Measurements from ENCODE around the gene P2RX2.
A peak's percentile ranks its signal among the peaks of the same experiment; 100 is the strongest.

P2RX2 gene

DNA sequence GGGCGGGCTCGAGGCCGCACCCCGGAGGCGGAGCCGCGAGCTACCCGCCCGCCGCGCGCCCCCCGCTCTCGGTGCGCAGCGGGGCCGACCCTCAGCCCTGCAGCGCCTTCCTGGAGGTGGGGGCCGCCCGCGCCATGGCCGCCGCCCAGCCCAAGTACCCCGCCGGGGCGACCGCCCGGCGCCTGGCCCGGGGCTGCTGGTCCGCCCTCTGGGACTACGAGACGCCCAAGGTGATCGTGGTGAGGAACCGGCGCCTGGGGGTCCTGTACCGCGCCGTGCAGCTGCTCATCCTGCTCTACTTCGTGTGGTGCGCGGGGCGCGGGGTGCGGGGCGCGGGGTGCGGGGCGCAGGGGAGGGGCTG, at the start of gene P2RX2:
TSS of gene P2RX2 (plus strand) at position 94 of the 361 bp plus-strand sequence. CDS start at position 135, 41 bp downstream.
- no peak within 1 kb of the TSS for H3K4me3 ChIP-seq

DNA sequence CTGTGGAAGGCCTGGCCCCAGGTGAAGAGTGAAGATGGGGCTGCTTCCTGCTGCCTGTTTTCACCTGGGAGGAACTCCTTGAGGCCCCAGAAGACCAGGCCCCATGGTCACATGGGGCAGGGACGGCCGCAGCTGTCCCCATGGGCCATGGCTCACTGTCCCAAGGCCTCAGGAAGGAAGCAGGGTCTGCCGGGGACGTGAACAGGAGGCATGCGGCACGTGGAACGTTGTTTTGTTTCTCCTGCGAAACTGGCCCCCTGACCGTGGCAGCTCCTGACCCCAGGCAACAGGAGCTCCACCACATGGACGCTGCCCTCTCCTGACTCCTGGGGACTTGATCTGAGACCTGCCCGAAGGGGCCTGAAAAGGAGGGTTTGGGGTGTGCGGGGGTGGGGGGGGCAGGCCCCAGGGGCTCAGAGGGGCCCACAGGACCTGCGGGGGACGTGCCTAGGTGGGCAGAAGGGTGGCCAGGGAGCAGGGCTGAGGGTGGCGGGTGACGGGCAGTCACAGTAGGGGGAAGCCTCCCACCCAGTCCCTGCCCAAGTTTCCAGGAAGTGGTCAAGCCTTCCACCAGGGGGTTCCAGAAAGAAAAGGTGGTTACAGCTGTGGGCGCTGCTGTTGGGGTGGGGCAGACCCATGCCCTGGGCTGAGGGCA, 49.6 kb upstream of the P2RX2 start:
- H3K4me3 ChIP-seq, result no peak overlapping the region
- no peak overlapping the region for H3K27ac ChIP-seq

More for the DNA sequence above, at the start of gene P2RX2:
- H3K27ac ChIP-seq, result no peak within 1 kb of the TSS

DNA sequence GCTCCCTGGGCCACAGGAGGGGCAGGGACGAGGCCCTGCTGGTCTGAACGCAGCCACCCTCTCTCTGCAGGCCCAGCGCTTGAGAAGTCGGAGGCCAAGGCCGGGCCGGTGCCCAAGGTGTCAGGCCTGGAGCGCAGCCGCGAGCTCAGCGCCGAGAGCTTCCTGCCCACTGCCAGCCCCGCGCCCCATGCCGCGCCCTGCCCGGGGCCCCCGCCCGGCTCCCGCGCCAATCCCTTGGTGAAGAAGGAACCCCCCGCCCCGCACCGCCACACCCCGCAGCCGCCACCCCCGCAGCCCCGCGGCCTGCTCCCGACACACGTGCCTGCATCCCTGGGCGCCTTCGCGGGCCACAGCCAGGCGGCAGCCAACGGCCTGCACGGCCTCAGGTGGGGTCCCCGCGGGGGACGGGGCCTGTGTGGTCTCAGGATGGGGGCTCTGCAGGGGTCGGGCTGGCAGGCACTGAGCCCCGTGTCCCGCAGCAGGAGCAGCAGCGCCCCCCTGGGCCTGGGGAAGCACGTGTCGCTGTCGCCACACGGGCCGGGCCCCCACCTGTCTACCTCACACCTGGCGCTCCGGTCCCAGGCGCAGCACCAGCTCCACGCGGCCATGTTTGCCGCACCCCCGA, 48.6 kb upstream of the P2RX2 start:
- Histone ChIP-seq H3K27ac (no peak overlapping the region), H3K4me3 (no peak overlapping the region)

DNA sequence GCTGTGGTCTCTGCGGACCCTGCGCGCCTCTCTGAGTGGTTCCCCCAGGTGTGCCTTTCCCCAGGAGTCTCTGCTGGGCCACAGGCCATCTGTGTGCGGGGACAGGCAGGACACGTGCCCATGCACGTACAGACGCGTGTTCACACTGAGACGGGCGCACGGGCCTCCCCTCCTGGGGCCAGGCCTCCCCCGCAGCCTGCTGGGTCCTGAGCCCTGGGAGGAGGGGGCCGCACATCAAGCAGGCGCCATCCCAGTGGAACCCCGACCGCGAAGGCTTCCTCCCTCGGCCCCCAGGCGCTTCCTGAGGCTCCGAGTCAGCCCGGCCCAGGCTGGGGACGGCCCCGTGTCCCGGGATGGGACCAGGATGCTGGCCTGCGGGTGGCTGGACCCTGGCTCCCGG, 47.9 kb upstream of the P2RX2 start:
- H3K4me3 ChIP-seq, result no peak overlapping the region
- H3K27ac ChIP-seq, result no peak overlapping the region

DNA sequence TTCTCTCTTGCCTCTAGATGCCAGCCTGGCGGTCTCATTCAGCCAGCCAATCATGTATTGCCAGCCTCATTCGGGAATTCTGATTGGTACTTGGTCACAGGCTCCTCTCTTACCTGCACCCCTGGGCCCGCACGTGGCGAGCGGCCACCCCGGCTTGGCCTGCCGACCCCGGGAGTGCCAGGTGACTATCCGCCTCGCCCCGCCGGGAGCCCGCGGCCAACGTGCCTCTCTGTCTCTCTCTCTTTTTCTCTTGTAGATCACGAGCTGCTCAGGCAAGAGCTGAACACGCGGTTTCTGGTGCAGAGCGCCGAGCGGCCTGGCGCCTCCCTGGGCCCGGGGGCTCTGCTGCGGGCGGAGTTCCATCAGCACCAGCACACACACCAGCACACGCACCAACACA, 47.5 kb upstream of the P2RX2 start:
- Histone ChIP-seq H3K27ac (no peak overlapping the region), H3K4me3 (no peak overlapping the region)

DNA sequence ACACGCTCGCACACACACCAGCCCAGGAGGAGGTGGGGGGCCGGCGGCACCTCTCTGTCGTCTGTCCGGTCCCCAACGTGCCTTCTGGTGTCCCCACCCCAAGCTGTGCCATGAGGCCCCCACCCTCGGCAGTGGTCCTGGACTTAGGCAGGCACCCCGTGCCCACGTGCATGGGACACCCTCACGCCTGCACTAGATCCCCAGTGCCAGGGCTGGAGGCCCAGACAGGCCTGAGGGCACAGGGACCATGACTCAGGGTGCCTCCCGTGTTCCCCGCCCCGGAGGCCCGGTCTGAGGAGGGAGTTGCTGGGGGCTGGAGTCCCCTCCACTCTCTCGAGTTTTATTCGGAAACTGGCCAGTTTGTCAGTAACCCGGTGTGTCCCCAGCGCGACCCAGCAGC, 47.0 kb upstream of the P2RX2 start:
- H3K4me3 ChIP-seq, result no peak overlapping the region
- H3K27ac ChIP-seq, result no peak overlapping the region

DNA sequence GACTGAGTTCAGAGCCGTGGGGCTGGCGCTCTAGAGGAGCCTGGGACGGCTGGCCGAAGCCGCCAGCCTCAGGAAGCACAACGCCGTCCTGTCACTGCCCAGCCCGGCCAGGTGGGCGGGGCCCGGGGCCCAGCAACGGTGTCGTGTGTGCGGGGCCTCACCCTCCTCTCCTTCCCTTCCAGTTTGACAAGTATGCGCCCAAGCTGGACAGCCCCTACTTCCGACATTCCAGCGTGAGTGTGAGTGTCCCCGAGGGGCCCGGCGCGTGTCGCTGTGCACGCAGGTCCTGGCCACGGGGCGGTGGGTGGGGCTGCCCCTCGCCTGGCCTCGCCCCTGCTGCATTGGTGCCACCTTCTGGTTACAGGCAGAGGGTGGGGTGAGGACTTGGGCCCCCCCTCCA, 46.5 kb upstream of the P2RX2 start:
- Histone ChIP-seq H3K4me3 (no peak overlapping the region), H3K27ac (no peak overlapping the region)

DNA sequence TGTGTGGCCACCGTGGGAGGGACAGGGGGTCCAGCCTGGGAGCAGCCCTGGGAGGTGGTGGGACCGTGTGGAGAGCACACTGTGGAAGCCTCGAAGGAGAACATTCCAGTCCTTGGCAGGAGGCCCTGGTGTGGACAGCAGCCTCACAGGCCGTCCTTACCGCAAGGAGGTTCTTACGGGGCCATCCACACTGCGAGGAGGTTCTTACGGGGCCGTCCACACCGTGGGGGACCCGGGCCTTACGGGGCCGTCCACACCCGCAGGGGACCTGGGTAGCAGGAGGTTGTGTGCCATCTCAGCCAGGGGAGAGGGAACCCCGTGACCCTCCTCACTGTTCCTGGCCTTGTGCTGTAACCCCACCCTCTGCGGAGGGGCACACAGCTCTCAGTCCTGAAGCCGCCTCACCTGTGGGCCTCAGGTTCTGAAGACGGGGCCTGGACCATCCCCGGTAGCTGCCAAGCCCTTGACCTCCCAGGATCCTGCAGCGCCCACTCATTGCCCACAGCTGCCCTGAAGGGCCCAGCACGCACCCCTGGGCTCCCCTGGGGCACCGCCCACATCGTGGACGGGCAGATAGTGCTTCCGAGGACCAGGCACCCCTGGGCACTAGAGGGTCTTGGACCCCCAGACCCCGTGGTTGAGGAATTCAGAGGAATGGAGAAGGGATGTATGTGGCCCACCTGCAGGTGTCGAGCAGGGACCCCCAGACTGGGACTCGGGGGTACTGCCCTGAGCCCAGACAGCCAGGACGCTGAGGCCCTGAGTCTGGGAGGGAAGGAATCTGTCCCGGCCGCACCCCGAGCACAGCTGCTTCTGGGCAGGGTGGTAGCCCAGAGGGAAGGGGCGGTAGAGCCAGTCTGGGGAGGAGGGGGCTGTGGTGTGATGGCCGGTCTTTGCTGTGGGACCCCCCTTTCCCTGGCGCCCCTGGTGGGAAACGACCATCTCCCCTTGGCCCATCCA, 45.5 kb upstream of the P2RX2 start:
- Histone ChIP-seq H3K4me3 (no peak overlapping the region), H3K27ac (no peak overlapping the region)

DNA sequence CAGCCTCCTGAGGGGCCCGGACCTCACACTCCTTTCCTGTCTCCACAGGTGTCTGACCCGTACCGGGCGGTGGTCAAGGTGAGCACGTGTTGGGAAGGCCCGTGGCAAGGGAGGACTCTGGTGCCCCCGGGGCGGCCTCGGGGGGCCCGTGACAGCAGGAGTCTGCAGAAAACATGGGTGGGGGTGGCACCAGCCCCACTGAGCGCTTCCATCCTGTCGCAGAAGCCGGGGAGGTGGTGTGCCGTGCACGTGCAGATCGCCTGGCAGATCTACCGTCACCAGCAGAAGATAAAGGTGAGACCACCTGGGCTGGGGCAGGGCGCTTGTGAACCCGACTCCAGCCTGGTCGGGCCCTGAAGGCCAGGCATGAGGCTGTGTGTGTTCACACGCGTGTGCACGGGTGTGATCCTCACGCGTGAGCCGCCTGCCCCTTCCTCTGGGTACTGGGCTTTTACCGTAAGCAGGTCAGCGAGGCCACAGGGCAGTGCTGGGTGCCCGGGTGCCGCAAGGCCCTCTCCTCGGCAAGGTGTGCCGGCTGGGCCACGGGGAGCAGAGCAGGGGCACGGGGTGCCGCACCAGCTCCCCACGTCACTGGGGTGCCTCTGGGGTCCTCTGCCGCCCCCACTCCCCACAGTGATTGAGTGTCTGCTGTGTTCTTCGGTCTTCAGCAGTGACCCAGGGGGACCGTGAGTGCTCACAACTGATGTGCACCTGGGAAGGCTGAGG, 44.1 kb upstream of the P2RX2 start:
- no peak overlapping the region for H3K4me3 ChIP-seq
- no peak overlapping the region for H3K27ac ChIP-seq

DNA sequence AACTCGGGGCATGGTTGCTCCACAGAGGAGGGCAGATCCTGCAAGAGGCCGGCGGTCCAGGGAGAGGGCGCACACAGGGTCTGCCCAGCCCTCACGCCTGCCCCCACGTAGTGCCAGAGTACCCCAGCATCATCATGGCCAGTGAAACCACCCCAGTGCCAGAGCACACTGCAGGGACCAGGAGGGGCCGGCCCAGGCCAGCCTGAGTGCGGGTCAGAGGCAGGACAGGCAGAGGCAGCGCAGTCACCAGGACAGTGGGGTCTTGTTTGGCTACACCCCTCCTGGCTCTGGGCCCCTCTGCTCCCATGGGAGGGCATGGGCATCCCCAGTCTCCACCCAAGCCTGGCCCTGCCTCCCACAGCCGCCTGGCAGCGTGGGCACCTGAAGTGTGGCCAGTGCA, 42.9 kb upstream of the P2RX2 start:
- H3K27ac ChIP-seq, result no peak overlapping the region
- no peak overlapping the region for H3K4me3 ChIP-seq

DNA sequence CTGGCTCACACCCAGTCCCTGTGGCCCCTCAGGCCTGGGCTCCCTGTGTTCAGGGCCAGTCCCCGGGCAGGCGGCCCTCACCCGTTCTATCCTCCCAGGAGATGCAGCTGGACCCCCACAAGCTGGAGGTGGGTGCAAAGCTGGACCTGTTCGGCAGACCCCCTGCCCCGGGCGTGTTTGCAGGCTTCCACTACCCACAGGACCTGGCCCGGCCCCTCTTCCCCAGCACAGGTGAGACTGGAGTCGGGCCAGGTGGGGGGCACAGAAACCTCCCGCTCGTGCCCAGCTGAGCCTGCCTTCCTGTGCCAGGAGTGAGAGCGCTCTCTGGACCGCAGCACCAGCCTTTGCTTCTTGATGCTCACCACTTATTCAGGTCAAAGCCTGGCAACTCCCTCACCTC, 41.9 kb upstream of the P2RX2 start:
- H3K4me3 ChIP-seq, result no peak overlapping the region
- H3K27ac ChIP-seq, result no peak overlapping the region

DNA sequence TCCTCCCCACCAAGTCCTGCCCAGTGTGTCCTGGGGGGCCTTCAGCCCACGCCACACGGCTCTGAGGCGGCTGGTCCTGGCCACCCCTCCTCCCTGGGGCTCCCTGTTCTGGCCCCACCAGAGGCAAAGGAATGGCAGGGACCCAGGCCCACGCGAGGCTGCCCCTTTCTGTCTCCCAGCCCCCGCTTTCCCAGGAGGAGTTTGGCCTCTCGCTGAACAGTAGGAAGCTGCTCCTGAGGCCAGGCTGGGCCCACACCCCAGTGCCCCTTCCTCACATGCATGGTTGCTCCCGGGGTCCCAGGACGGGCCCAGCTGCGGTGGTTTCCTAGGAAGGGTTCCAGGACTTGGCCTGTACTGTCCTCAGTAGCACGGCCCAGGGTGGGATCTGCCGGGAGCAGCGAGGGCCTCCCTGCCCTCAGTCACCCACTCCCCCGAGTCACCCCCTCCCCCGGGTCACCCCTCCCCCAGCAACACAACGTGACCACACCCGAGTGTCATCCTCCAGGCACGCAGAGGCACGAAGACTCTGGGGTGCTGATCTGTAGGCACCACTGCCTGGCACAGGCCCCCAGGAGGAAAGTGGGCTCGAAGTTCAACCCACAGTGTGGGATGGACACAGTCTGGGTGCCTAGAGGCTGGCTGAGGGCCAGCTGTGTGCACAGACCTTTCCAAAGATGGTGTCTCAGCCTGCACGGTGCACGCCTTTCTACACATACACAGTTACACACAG, 41.2 kb upstream of the P2RX2 start:
- Histone ChIP-seq H3K4me3 (no peak overlapping the region), H3K27ac (no peak overlapping the region)

DNA sequence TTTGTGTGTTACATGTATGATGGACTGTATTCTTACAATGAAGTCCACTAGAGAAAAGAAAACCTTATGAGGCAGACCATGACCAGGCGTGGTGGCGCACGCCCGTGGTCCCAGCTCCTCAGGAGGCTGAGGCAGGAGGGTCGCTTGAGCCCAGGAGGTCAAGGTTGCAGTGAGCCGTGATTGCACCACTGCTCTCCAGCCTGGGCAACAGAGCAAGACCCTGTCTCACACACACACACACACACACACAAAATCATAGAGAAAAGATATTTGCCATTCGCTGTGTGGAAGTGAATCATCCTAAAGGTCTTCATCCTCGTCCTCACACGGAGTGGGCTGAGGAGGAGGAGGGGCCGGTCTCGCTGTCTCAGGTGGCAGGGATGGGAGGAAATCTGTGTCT, 40.5 kb upstream of the P2RX2 start:
- no peak overlapping the region for H3K27ac ChIP-seq
- no peak overlapping the region for H3K4me3 ChIP-seq

DNA sequence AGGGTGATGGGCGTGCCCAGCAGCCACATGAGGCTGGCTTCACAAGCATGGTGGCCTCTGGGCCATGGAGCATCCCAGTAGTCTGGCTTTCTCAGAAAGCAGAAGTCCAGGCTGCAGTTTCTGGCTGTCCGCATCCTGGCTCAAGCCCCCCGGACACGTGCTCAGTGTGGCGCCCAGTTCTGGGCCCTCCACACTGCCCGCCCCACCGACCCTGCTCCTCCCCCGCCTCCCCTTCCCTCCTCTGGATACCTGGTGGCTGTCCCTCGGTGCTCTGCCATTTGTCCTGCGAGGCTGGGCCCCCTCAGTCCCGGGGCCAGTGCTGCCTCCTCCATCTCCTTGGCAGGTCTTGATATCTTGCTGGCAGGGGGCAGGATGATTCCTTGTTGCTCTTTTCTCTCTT, 39.8 kb upstream of the P2RX2 start:
- H3K4me3 ChIP-seq, result no peak overlapping the region
- no peak overlapping the region for H3K27ac ChIP-seq

DNA sequence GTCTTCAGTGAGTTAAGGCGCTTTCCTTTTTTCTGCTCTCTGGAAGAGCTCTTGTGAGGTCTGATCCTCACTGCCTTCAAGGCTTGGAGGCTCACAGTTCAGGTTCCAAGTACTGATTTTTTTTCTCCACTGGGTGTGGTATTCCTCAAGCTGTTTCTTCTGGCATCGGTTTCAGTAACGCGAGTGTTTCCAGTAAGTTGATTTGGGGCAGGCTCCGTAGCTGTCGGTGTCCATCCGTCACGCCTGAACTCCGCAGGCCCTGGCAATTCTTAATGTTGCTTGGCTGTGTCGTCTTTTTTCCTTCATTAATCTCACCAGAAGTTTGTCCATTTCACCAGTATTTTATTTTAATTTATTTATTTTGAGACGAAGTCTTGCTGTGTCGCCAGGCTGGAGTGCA, 38.8 kb upstream of the P2RX2 start:
- Histone ChIP-seq H3K4me3 (no peak overlapping the region), H3K27ac (no peak overlapping the region)

DNA sequence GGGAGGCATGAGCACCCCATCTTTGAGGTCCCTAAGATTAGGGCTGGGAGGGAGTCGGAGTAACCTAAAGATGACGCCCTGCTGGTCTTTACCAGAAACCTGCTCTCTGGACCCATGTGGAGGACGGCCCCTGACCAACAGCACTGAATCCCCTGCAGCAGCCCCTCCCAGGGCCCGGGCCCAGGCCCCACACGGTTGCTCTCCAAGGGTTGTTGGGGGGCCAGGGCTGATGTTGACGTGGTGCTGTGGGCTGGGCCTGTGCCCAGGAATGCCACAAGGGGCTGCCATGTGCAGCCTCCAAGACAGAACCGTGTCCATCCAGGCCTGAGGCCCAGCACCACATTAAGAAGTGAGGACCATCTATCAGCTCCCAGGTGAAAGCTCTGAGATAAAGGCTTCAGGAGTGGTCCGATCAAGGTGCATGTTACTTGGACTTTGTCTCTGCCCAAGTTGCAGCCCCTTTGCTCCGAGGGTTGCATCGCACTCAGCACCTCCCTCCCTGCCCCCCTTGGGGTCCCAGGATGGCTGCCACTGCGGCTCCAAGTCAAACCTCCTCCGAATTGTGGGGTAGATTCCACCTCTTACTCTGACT, 37.8 kb upstream of the P2RX2 start:
- Histone ChIP-seq H3K27ac (no peak overlapping the region), H3K4me3 (no peak overlapping the region)

DNA sequence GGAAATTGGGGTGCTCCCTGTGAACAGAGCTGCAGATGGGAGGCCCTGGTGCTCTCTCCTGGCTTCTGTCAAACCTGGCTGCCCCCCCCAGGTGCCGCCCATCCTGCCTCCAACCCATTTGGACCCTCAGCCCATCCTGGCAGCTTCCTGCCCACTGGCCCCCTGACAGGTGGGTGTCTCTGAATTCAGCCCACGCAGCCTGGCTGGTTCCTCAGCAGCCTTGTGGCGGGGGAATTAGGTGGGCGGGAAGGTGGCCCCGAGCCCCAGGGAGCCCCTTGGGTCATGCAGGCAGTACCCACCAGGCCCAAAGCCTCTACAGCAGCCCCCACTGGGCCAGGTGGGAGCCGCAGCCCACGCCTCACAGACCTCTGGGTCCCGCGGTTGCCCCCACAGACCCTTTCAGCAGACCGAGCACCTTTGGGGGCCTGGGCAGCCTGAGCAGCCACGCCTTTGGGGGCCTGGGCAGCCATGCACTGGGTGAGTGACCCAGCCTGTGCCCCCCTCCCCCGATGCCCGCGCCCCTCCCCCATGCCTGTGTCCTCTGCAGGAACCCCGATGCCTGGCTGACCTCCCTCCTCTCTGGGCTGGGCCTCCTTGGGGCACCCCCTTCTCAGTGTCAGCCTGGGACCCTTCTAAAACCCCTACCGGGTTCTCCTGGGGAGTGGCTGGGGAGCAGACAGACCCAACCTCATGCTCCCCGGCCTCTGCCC, 37.1 kb upstream of the P2RX2 start:
- Histone ChIP-seq H3K27ac (no peak overlapping the region), H3K4me3 (no peak overlapping the region)

DNA sequence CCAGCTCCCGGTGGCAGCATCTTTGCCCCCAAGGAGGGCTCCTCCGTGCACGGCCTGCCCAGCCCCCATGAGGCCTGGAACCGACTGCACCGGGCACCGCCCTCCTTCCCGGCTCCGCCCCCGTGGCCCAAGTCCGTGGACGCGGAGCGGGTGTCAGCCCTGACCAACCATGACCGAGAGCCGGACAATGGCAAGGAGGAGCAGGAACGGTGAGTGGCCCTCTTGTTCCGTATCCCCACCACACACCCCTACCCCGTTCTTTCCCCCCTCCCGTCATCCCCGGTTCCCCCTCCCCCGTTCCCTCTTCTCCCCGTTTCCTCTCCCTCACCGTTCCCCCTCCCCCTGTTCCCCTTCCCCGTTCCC, 36.5 kb upstream of the P2RX2 start:
- Histone ChIP-seq H3K27ac (no peak overlapping the region), H3K4me3 (peak overlapping the region in 1 of 7 experiments; percentile 4)
